ENCODE data around the gene PDYN. TPM values are rescaled to one million over a fixed set of nuclear protein-coding genes. Genes with fewer than 3 reads are reported as not detected.
"Not testable (repeated sequence)": the region's sequence is repeated elsewhere in the genome, so short reads cannot be mapped to it uniquely, and the experiment has no call there.

PDYN gene
- total RNA-seq, result 0.10 TPM

DNA sequence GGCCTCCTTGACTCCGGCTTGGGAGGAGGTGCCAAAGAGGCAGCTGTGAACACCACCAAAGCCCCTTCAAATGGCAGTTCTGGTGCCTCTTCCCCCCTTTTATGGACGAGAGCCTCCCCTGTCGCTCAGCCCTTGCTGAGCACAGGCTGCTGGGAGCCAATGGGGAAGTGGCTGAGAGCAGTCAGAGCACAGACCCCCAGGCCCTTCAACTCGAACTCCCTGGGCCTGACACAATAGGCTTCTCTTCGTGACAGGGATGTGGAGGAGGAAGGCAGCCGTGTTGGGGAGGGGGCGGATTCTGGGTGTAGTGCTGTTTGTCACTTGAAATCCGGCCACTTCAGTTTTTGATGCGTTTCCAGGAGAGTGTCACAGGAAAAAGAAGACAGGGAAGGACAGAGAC lies at the start of gene PDYN:
PDYN (minus strand) TSS at position 73 of the 400 bp plus-strand sequence. CDS start 10,974 bp downstream, outside the sequence.
- Histone ChIP-seq H3K4me1 (ENCODE audit: insufficient read depth, low read length) (no peaks in the 10 kb centered on the region), H3K4me3 (ENCODE audit: low read length) (no peak within 1 kb of the TSS), H3K27me3 (ENCODE audit: insufficient read depth, low read length) (peaks cover 18% of the 10 kb centered on the region), H3K9me3 (ENCODE audit: low read depth, low read length) (no peaks in the 10 kb centered on the region)

- H3K4me3 ChIP-seq (ENCODE audit: low read length), result no peak overlapping the region
- H3K9me3 ChIP-seq (ENCODE audit: low read depth, low read length), result no peaks in the 10 kb centered on the region
- H3K27me3 ChIP-seq (ENCODE audit: insufficient read depth, low read length), result peaks cover 7% of the 10 kb centered on the region
- no peaks in the 10 kb centered on the region for H3K4me1 ChIP-seq (ENCODE audit: insufficient read depth, low read length)
Observed at GRCh38 chr20:2042400-2042799, 48.5 kb upstream of the PDYN start.

GRCh38 chr20:2038161-2038560 lies 44.3 kb upstream of the PDYN start:
- no peaks in the 10 kb centered on the region for H3K4me1 ChIP-seq (ENCODE audit: insufficient read depth, low read length)

GRCh38 chr20:2037296-2037914 lies 43.5 kb upstream of the PDYN start:
- peaks cover 8% of the 10 kb centered on the region for H3K27me3 ChIP-seq (ENCODE audit: insufficient read depth, low read length)
- no peak overlapping the region for H3K4me3 ChIP-seq (ENCODE audit: low read length)
- H3K9me3 ChIP-seq (ENCODE audit: low read depth, low read length), result no peaks in the 10 kb centered on the region
- no peaks in the 10 kb centered on the region for H3K4me1 ChIP-seq (ENCODE audit: insufficient read depth, low read length)

More at GRCh38 chr20:2038161-2038560, 44.3 kb upstream of the PDYN start:
- Histone ChIP-seq H3K4me3 (ENCODE audit: low read length) (no peak overlapping the region), H3K9me3 (ENCODE audit: low read depth, low read length) (no peaks in the 10 kb centered on the region), H3K27me3 (ENCODE audit: insufficient read depth, low read length) (peaks cover 6% of the 10 kb centered on the region)

DNA sequence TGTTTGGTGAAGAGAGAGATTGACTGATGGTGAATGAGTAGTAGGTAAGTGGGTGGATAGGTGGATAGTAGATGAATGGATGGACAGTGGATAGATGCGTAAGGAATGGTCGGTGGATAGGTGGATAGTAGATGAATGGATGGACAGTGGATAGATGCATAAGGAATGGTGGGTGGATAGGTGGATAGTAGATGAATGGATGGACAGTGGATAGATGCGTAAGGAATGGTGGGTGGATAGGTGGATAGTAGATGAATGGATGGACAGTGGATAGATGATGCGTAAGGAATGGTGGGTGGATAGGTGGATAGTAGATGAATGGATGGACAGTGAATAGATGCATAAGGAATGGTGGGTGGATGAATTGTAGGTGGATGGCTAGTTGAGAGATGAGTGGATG lies 42.5 kb upstream of the PDYN start:
- H3K9me3 ChIP-seq (ENCODE audit: low read depth, low read length); H3K4me1 ChIP-seq (ENCODE audit: insufficient read depth, low read length); H3K4me3 ChIP-seq (ENCODE audit: low read length): not testable (repeated sequence)

DNA sequence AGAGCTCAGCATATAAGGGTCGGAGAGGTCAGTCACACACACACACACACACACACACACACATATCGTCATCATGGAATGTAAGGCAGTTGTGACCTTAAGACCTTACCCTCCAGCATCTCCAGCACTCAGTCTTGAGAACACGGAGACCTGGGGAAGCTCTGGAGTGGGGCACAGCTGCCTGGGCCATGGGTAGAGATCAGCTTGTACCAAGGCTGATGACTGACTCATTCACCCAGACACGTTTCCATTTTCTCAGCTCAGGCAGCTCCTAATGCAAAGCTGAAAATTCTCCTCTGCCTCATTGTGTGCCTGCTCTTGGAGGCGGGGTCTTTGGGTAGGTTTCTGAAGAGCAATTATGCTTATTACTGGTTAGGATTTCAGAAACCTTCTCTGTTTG lies 38.3 kb upstream of the PDYN start:
- Histone ChIP-seq H3K4me3 (ENCODE audit: low read length) (no peak overlapping the region), H3K9me3 (ENCODE audit: low read depth, low read length) (no peaks in the 10 kb centered on the region), H3K27me3 (ENCODE audit: insufficient read depth, low read length) (peaks cover 5% of the 10 kb centered on the region), H3K4me1 (ENCODE audit: insufficient read depth, low read length) (no peaks in the 10 kb centered on the region)

More for the DNA sequence above, 42.5 kb upstream of the PDYN start:
- H3K27me3 ChIP-seq (ENCODE audit: insufficient read depth, low read length), result not testable (repeated sequence)

- no peaks in the 10 kb centered on the region for H3K9me3 ChIP-seq (ENCODE audit: low read depth, low read length)
- H3K27me3 ChIP-seq (ENCODE audit: insufficient read depth, low read length), result no peaks in the 10 kb centered on the region
- H3K4me3 ChIP-seq (ENCODE audit: low read length), result no peak overlapping the region
- no peaks in the 10 kb centered on the region for H3K4me1 ChIP-seq (ENCODE audit: insufficient read depth, low read length)
Observed at GRCh38 chr20:2026514-2026913, 32.7 kb upstream of the PDYN start.

- H3K4me3 ChIP-seq (ENCODE audit: low read length), result no peak overlapping the region
- H3K27me3 ChIP-seq (ENCODE audit: insufficient read depth, low read length), result no peaks in the 10 kb centered on the region
- H3K4me1 ChIP-seq (ENCODE audit: insufficient read depth, low read length), result no peaks in the 10 kb centered on the region
- no peaks in the 10 kb centered on the region for H3K9me3 ChIP-seq (ENCODE audit: low read depth, low read length)
Observed at GRCh38 chr20:2026004-2026403, 32.1 kb upstream of the PDYN start.

DNA sequence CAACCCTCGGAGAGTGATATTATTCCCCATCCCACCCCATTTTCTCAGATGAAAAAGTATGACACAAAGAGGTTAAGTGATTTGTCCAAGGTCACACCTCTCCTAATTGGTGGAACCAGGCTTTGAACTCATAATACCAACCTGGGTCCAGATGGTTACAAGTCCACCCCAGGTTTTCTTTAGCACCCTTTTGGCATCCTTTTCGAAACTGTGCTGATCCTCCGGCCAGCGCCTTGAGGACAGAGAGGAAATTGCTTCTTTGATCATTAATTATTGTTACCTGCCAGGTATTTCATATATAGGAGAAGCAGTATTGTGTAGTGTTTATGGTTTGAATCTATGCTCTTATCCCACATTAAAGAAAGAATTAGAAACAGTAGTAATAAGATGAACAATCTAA lies 29.3 kb upstream of the PDYN start:
- H3K27me3 ChIP-seq (ENCODE audit: insufficient read depth, low read length), result peaks cover 7% of the 10 kb centered on the region
- no peak overlapping the region for H3K4me3 ChIP-seq (ENCODE audit: low read length)

GRCh38 chr20:2022163-2022562 lies 28.3 kb upstream of the PDYN start:
- peaks cover 14% of the 10 kb centered on the region for H3K27me3 ChIP-seq (ENCODE audit: insufficient read depth, low read length)
- no peak overlapping the region for H3K4me3 ChIP-seq (ENCODE audit: low read length)
- no peaks in the 10 kb centered on the region for H3K9me3 ChIP-seq (ENCODE audit: low read depth, low read length)
- H3K4me1 ChIP-seq (ENCODE audit: insufficient read depth, low read length), result no peaks in the 10 kb centered on the region

More for the DNA sequence above, 29.3 kb upstream of the PDYN start:
- Histone ChIP-seq H3K4me1 (ENCODE audit: insufficient read depth, low read length) (no peaks in the 10 kb centered on the region), H3K9me3 (ENCODE audit: low read depth, low read length) (no peaks in the 10 kb centered on the region)

- Histone ChIP-seq H3K4me3 (ENCODE audit: low read length) (no peak overlapping the region), H3K27me3 (ENCODE audit: insufficient read depth, low read length) (peaks cover 32% of the 10 kb centered on the region), H3K4me1 (ENCODE audit: insufficient read depth, low read length) (no peaks in the 10 kb centered on the region), H3K9me3 (ENCODE audit: low read depth, low read length) (no peaks in the 10 kb centered on the region)
Observed at GRCh38 chr20:2010533-2010932, 16.7 kb upstream of the PDYN start.

- Histone ChIP-seq H3K4me3 (ENCODE audit: low read length) (no peak overlapping the region), H3K4me1 (ENCODE audit: insufficient read depth, low read length) (no peaks in the 10 kb centered on the region), H3K27me3 (ENCODE audit: insufficient read depth, low read length) (peaks cover 24% of the 10 kb centered on the region), H3K9me3 (ENCODE audit: low read depth, low read length) (no peaks in the 10 kb centered on the region)
Observed at GRCh38 chr20:2006452-2007361, 12.8 kb upstream of the PDYN start.

GRCh38 chr20:2005831-2006426 lies 12.1 kb upstream of the PDYN start:
- H3K9me3 ChIP-seq (ENCODE audit: low read depth, low read length), result no peaks in the 10 kb centered on the region

GRCh38 chr20:2005359-2005758 lies 11.5 kb upstream of the PDYN start:
- H3K4me1 ChIP-seq (ENCODE audit: insufficient read depth, low read length), result no peaks in the 10 kb centered on the region
- H3K4me3 ChIP-seq (ENCODE audit: low read length), result no peak overlapping the region
- no peaks in the 10 kb centered on the region for H3K9me3 ChIP-seq (ENCODE audit: low read depth, low read length)
- peaks cover 12% of the 10 kb centered on the region for H3K27me3 ChIP-seq (ENCODE audit: insufficient read depth, low read length)

More at GRCh38 chr20:2005831-2006426, 12.1 kb upstream of the PDYN start:
- Histone ChIP-seq H3K4me3 (ENCODE audit: low read length) (no peak overlapping the region), H3K27me3 (ENCODE audit: insufficient read depth, low read length) (peaks cover 16% of the 10 kb centered on the region), H3K4me1 (ENCODE audit: insufficient read depth, low read length) (no peaks in the 10 kb centered on the region)

DNA sequence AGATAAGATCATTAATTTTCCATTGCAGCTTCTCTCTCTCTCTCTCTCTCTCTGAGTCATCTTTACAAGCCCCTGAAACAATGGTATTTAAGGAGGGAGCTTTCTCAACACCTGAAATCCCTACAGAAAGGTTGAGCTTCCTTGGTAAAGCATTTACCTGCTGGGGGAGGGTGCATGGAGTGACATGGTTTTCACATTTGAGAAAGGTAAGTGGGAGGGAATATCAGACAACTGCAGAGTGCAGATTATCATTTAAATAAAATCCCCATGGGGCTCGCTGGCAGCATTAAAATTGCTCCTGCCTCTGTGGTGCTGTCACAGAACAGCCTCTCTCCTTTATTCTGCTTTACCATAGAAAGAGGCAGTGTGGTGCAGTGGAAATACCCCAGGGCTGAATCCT lies 10.3 kb upstream of the PDYN start:
- Histone ChIP-seq H3K27me3 (ENCODE audit: insufficient read depth, low read length) (peaks cover 12% of the 10 kb centered on the region), H3K4me1 (ENCODE audit: insufficient read depth, low read length) (no peaks in the 10 kb centered on the region), H3K4me3 (ENCODE audit: low read length) (no peak overlapping the region), H3K9me3 (ENCODE audit: low read depth, low read length) (no peaks in the 10 kb centered on the region)

Data from mononuclear cell (primary cell).